HFFc6 (cell line): ENCODE results near the gene HSD17B1. TPM values are rescaled to one million over a fixed set of nuclear protein-coding genes. Genes with fewer than 3 reads are reported as not detected.

Source experiments
- DNase-seq: peaks from one replicate; pipeline ENCODE4 v3.0.0-alpha.2; 2018
- H3K27ac Mint-ChIP-seq: 2 replicates; pipeline ENCODE4 v1.8.0; 2020; ENCODE audit warnings: mild to moderate bottlenecking, mixed read lengths
- H3K27me3 Mint-ChIP-seq: 2 replicates; pipeline ENCODE4 v1.8.0; 2021; ENCODE audit warnings: mild to moderate bottlenecking, moderate library complexity, mixed read lengths; ENCODE audit not compliant: insufficient read depth
- H3K36me3 Mint-ChIP-seq: 2 replicates; pipeline ENCODE4 v1.8.0; 2021; ENCODE audit warnings: low read depth, mixed read lengths
- H3K4me1 Mint-ChIP-seq: 2 replicates; pipeline ENCODE4 v1.8.0; 2020; ENCODE audit warnings: low read depth, mixed read lengths
- H3K4me3 Mint-ChIP-seq: 2 replicates; pipeline ENCODE4 v1.8.0; 2020; ENCODE audit warnings: mild to moderate bottlenecking, moderate library complexity, mixed read lengths
- H3K9me3 Mint-ChIP-seq: 2 replicates; pipeline ENCODE4 v1.8.0; 2020; ENCODE audit warnings: mild to moderate bottlenecking, mixed read lengths
- CTCF ChIP-seq: fragments of 200-600 bp; sonication (generic); IDR thresholded peaks from 2 replicates; pipeline ENCODE4 v1.5.0; 2021; ENCODE audit warnings: antibody characterized with exemption, mild to moderate bottlenecking
- total RNA-seq, 6 experiments: library from RNA; stranded (reverse); fragmentation: NEBNext Ultra II Directional; extraction: Animal tissue kit (Norgen Biotek cat#: 25700); gene quantifications; 2 replicates in 1 of 6; 3 replicates in 5 of 6; pipeline ENCODE4 v1.2.3, GENCODE V29; 2021

HSD17B1 gene
- total RNA-seq, 6 experiments from 2014 or later = 0.66 to 1.5 (median 1.1) TPM

GRCh38 chr17:42535155-42536047 is 17.3 kb upstream of the HSD17B1 start:
- Mint-ChIP-seq H3K4me1 (peaks cover 30% of the 10 kb centered on the region), H3K9me3 (no peaks in the 10 kb centered on the region), H3K27ac (peak overlapping the region; percentile 79), H3K27me3 (no peaks in the 10 kb centered on the region; the same call in 1 of the 2 replicates), H3K4me3 (peak overlapping the region; percentile 80), H3K36me3 (peaks cover 11% of the 10 kb centered on the region)
- no peak for DNase-seq
- TF ChIP-seq CTCF = no peak; the same call in 1 of the 2 replicates

GRCh38 chr17:42536048-42536371 is 16.7 kb upstream of the HSD17B1 start, which contains the start of gene NAGLU:
Gene NAGLU, plus strand, starts transcription at chr17:42536241. Its CDS starts 32 bp downstream, at chr17:42536273.
- Mint-ChIP-seq H3K4me3 (peak within 1 kb of the TSS; percentile 91), H3K4me1 (peaks cover 26% of the 10 kb centered on the region), H3K27ac (peak within 1 kb of the TSS; percentile 80), H3K36me3 (peaks cover 16% of the 10 kb centered on the region), H3K27me3 (no peaks in the 10 kb centered on the region; the same call in 1 of the 2 replicates), H3K9me3 (no peaks in the 10 kb centered on the region)
- DNase-seq = peak; percentile 78
- no peak for TF ChIP-seq CTCF

- Mint-ChIP-seq H3K4me3 (peak overlapping the region; percentile 91), H3K27me3 (no peaks in the 10 kb centered on the region; the same call in 1 of the 2 replicates), H3K36me3 (peaks cover 21% of the 10 kb centered on the region), H3K27ac (peak overlapping the region; percentile 80), H3K4me1 (peaks cover 23% of the 10 kb centered on the region), H3K9me3 (no peaks in the 10 kb centered on the region)
- TF ChIP-seq CTCF = no peak
- peak; percentile 64 for DNase-seq
These were observed 16.2 kb upstream of the HSD17B1 start for GRCh38 chr17:42536372-42537155.

- H3K36me3 Mint-ChIP-seq = peaks cover 21% of the 10 kb centered on the region
- H3K27ac Mint-ChIP-seq = peak overlapping the region; percentile 80
These were observed 15.4 kb upstream of the HSD17B1 start for GRCh38 chr17:42537156-42537805.

More at GRCh38 chr17:42537156-42537805, 15.4 kb upstream of the HSD17B1 start:
- Mint-ChIP-seq H3K27me3 (no peaks in the 10 kb centered on the region; the same call in 1 of the 2 replicates), H3K4me1 (peaks cover 19% of the 10 kb centered on the region), H3K4me3 (peak overlapping the region; percentile 91), H3K9me3 (no peaks in the 10 kb centered on the region)
- TF ChIP-seq CTCF = no peak
- no peak for DNase-seq
